Memory B cell (primary cell): ENCODE measurements around the gene SRM.
"Not testable (repeated sequence)": the region's sequence is repeated elsewhere in the genome, so short reads cannot be mapped to it uniquely, and the experiment has no call there.

Experiments
- ATAC-seq: fragments of 150-1000 bp; cut with Tn5 transposase; 2 replicates; pipeline ENCODE4 v1.10.0; 2021; ENCODE audit warnings: low read depth, mild to moderate bottlenecking, moderate library complexity
- DNase-seq, 2 donors: peaks; one replicate each; pipeline ENCODE4 v3.0.0; 2022; ENCODE audit warnings: low spot score in 2 of 2
- H3K27ac Mint-ChIP-seq: one replicate; pipeline ENCODE4 v1.8.0; 2022; ENCODE audit warnings: mild to moderate bottlenecking, moderate library complexity, mixed read lengths
- H3K27me3 Mint-ChIP-seq: one replicate; pipeline ENCODE4 v1.8.0; 2022; ENCODE audit warnings: mixed read lengths
- H3K36me3 Mint-ChIP-seq: one replicate; pipeline ENCODE4 v1.8.0; 2022; ENCODE audit warnings: mild to moderate bottlenecking, mixed read lengths
- H3K4me1 Mint-ChIP-seq: one replicate; pipeline ENCODE4 v1.8.0; 2022; ENCODE audit warnings: mixed read lengths
- H3K4me3 Mint-ChIP-seq: one replicate; pipeline ENCODE4 v1.8.0; 2022; ENCODE audit warnings: mild to moderate bottlenecking, moderate library complexity, mixed read lengths
- H3K9me3 Mint-ChIP-seq: one replicate; pipeline ENCODE4 v1.8.0; 2022; ENCODE audit warnings: mixed read lengths

SRM gene

DNA sequence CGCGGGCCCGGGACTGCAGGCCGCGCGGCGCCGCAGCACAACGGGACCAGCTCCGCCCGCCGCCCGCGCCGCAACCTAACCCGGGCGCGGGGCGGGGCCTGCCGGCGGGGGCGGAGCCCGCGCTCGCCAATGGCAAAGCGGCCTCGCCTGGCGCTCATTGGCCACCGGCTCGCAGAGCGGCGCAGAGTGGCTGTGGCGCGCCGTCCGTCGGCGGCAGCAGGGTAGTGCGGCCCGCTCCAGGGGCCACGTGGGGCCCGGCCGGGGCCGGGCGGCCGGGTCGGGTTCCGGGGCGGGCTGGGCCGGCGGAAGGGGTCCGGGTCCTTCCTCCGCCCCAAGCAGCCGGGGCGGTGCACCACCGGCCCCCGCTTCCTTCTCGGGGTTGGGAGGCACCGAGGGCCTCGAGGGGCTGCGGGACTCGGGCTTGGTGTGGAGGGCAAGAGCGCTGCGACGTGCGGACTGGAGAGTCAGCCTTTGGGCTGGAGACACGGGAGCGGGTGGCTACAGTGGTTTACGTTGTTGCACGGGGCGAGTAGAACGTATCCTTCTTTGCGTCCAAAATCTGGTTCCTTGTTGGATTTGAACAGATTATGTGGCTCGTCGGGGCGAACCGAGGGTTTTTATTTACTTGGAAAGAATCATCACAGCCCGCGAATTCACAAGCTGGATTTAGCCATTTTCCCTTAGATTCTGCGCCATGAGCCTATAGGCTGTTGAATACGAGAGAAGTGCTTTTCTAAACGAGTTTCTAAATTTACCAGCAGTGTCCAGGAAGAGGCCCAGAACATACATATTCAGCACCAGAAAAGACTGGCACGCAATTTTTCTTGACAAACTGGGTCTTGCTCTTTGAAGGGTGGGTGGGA is at the start of gene SRM:
TSS of gene SRM (minus strand) at position 51 of the 863 bp plus-strand sequence. CDS start 75 bp downstream, outside the sequence.
- H3K36me3 Mint-ChIP-seq, result peaks cover 6% of the 10 kb centered on the region
- no peaks in the 10 kb centered on the region for H3K9me3 Mint-ChIP-seq
- ATAC-seq (peak; percentile 94), DNase-seq (peak; percentile 85 to 90)
- peak within 1 kb of the TSS; percentile 89 for H3K4me3 Mint-ChIP-seq
- peaks cover 14% of the 10 kb centered on the region for H3K4me1 Mint-ChIP-seq
- peak within 1 kb of the TSS; percentile 59 for H3K27ac Mint-ChIP-seq
- H3K27me3 Mint-ChIP-seq, result no peaks in the 10 kb centered on the region

GRCh38 chr1:11109047-11109760 is 49.4 kb upstream of the SRM start:
- Mint-ChIP-seq H3K27ac (no peak overlapping the region), H3K36me3 (peaks cover 20% of the 10 kb centered on the region), H3K27me3 (no peaks in the 10 kb centered on the region), H3K4me3 (no peak overlapping the region), H3K9me3 (no peaks in the 10 kb centered on the region), H3K4me1 (no peaks in the 10 kb centered on the region)
- DNase-seq, result no peak
- ATAC-seq, result no peak

DNA sequence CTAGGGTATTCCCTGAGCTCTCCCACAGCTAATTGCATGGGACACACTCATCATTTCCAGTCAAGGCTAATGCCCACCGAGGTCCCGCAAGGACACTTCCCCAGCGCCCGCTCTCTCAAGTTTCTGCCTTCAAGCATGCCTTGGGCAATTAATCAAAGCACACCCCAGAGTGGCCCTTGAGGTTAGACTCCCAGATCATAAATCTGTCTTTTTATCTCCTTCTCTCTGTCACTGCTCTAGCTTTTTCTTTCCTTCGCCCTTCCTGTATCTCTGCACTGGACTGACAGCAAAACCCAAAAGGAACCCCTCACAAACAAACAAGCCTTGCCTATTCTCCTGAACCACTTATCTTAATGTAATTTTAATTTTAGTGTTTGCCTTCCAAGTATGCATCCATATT is 47.8 kb upstream of the SRM start:
- no peak for ATAC-seq
- H3K36me3 Mint-ChIP-seq, result peaks cover 13% of the 10 kb centered on the region

GRCh38 chr1:11105586-11105985 is 45.8 kb upstream of the SRM start:
- H3K36me3 Mint-ChIP-seq, result peaks cover 10% of the 10 kb centered on the region
- H3K27ac Mint-ChIP-seq, result no peak overlapping the region
- H3K9me3 Mint-ChIP-seq, result no peaks in the 10 kb centered on the region

More for the DNA sequence above, 47.8 kb upstream of the SRM start:
- Mint-ChIP-seq H3K4me3 (no peak overlapping the region), H3K9me3 (no peaks in the 10 kb centered on the region), H3K27ac (no peak overlapping the region), H3K4me1 (no peaks in the 10 kb centered on the region), H3K27me3 (no peaks in the 10 kb centered on the region)
- DNase-seq, result no peak

DNA sequence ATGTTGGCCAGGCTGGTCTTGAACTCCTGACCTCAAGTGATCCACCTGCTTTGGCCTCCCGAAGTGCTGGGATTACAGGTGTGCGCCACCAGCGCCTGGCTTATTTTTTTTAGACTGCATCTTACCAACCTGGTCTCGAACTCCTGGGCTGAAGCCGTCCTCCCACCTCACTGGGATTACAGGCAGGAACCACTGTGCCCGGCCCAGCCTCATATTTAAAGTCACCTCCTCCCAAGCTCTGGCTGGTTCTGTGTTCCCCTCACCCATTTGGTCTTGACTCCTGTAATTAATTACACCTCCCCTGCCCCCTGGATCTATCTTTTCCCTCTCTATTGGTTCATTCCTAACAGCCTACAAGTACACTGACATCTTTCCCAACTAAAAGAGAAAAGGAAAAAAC is 41.5 kb upstream of the SRM start:
- Mint-ChIP-seq H3K4me1 (peaks cover 4% of the 10 kb centered on the region), H3K27me3 (no peaks in the 10 kb centered on the region), H3K9me3 (no peaks in the 10 kb centered on the region), H3K27ac (no peak overlapping the region), H3K36me3 (peaks cover 4% of the 10 kb centered on the region), H3K4me3 (no peak overlapping the region)
- ATAC-seq (no peak), DNase-seq (no peak)

More at GRCh38 chr1:11105586-11105985, 45.8 kb upstream of the SRM start:
- Mint-ChIP-seq H3K4me3 (no peak overlapping the region), H3K4me1 (no peaks in the 10 kb centered on the region), H3K27me3 (no peaks in the 10 kb centered on the region)
- DNase-seq (no peak), ATAC-seq (no peak)

DNA sequence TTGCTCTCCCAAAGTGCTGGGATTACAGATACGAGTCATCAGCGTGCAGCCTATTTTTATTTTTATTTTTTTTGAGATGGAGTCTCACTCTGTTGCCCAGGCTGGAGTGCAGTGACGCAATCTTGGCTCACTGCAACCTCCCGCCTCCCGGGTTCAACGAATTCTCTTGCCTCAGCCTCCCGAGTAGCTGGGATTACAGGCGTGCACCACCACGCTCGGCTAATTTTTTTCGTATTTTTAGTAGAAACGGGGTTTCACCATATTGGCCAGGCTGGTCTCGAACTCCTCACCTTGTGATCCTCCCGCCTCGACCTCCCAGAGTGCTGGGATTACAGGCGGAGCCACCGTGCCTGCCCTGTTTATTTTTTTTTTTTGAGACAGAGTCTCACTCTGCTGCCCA is 41.0 kb upstream of the SRM start:
- not testable (repeated sequence) for H3K36me3 Mint-ChIP-seq, H3K4me1 Mint-ChIP-seq, H3K4me3 Mint-ChIP-seq, DNase-seq, ATAC-seq, H3K27me3 Mint-ChIP-seq, H3K27ac Mint-ChIP-seq, H3K9me3 Mint-ChIP-seq

DNA sequence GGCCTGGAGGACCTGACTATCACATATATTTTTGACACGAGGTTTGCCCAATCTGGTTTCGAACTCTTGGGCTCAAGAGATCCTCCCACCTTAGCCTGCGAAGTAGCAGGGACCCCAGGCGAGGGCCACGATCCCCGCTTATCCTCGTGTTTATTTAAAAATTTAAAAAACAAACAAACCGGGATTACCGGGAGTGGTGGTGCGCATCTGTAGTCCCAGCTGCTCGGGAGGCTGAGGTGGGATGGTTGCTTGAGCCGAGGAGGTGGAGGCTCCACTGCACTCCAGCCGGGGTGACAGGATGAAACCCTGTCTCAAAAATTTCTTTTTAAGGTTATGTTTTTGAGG is 40.3 kb upstream of the SRM start:
- H3K4me1 Mint-ChIP-seq, result peaks cover 4% of the 10 kb centered on the region
- DNase-seq (no peak), ATAC-seq (no peak)
- no peaks in the 10 kb centered on the region for H3K9me3 Mint-ChIP-seq
- peak overlapping the region; percentile 96 for H3K4me3 Mint-ChIP-seq
- peaks cover 4% of the 10 kb centered on the region for H3K36me3 Mint-ChIP-seq
- H3K27me3 Mint-ChIP-seq, result no peaks in the 10 kb centered on the region
- H3K27ac Mint-ChIP-seq, result peak overlapping the region; percentile 92

- Mint-ChIP-seq H3K4me1 (peaks cover 4% of the 10 kb centered on the region), H3K4me3 (peak within 1 kb of the TSS; percentile 96), H3K27ac (peak within 1 kb of the TSS; percentile 92), H3K36me3 (peaks cover 2% of the 10 kb centered on the region), H3K9me3 (no peaks in the 10 kb centered on the region), H3K27me3 (no peaks in the 10 kb centered on the region)
- peak; percentile 98 for ATAC-seq
- DNase-seq, result peak; percentile 93 to 95
Observed at GRCh38 chr1:11099310-11100148, 39.7 kb upstream of the SRM start, which contains the start of gene EXOSC10. Gene EXOSC10, minus strand, starts transcription at chr1:11099869. Its CDS starts 38 bp downstream, at chr1:11099831.

DNA sequence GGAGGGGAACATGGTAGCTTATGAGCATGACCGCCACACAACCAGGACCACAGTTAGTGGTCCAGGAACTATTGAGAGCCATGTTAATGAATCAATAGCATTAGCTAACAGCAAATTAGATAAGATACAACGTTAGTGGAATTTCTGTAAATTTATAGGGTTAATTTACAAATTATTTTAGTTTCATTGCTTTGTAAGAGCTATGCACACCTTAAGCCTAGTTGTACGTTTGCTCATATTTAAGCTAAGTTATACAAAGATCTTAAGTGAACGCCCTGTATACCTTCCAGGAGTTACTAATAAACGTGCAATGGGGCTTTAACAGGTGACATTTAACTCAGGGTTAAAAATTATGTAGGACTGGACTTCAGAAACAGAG is 39.1 kb upstream of the SRM start:
- peaks cover 2% of the 10 kb centered on the region for H3K36me3 Mint-ChIP-seq
- ATAC-seq (no peak), DNase-seq (no peak)
- H3K27ac Mint-ChIP-seq, result peak overlapping the region; percentile 92
- H3K4me3 Mint-ChIP-seq, result peak overlapping the region; percentile 96
- H3K9me3 Mint-ChIP-seq, result no peaks in the 10 kb centered on the region
- H3K27me3 Mint-ChIP-seq, result no peaks in the 10 kb centered on the region
- H3K4me1 Mint-ChIP-seq, result peaks cover 4% of the 10 kb centered on the region

- not testable (repeated sequence) for H3K9me3 Mint-ChIP-seq, ATAC-seq, H3K4me1 Mint-ChIP-seq, H3K27ac Mint-ChIP-seq, H3K27me3 Mint-ChIP-seq, H3K4me3 Mint-ChIP-seq, DNase-seq
- peaks cover 30% of the 10 kb centered on the region for H3K36me3 Mint-ChIP-seq
Observed at GRCh38 chr1:11083784-11084183, 24.0 kb upstream of the SRM start.

GRCh38 chr1:11080931-11081330 is 21.1 kb upstream of the SRM start:
- no peaks in the 10 kb centered on the region for H3K27me3 Mint-ChIP-seq
- no peak overlapping the region for H3K4me3 Mint-ChIP-seq
- peaks cover 25% of the 10 kb centered on the region for H3K36me3 Mint-ChIP-seq
- no peaks in the 10 kb centered on the region for H3K9me3 Mint-ChIP-seq
- no peak overlapping the region for H3K27ac Mint-ChIP-seq
- DNase-seq (no peak), ATAC-seq (no peak)
- no peaks in the 10 kb centered on the region for H3K4me1 Mint-ChIP-seq

DNA sequence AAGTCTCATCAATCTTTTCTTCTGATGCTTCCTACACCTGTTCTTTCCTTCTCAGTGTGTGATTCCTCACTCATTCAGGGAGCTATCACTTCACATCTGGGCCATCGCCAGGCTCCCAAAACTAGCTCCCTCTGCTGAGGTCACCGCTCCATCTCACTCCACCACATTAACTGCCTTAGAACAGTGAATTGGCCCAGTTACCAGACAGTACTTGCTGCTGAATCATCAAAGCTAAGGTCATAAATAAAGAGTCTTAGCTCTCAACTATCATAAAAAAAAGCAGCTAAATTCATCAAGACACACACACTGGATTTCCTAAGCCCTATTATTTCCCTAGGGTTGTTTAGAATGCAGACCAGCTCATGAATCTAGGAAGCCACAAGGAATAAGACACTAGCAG is 18.8 kb upstream of the SRM start:
- no peaks in the 10 kb centered on the region for H3K4me1 Mint-ChIP-seq
- no peak overlapping the region for H3K4me3 Mint-ChIP-seq
- DNase-seq (no peak), ATAC-seq (no peak)
- H3K27ac Mint-ChIP-seq, result peak overlapping the region; percentile 32
- no peaks in the 10 kb centered on the region for H3K9me3 Mint-ChIP-seq
- peaks cover 22% of the 10 kb centered on the region for H3K36me3 Mint-ChIP-seq
- no peaks in the 10 kb centered on the region for H3K27me3 Mint-ChIP-seq

DNA sequence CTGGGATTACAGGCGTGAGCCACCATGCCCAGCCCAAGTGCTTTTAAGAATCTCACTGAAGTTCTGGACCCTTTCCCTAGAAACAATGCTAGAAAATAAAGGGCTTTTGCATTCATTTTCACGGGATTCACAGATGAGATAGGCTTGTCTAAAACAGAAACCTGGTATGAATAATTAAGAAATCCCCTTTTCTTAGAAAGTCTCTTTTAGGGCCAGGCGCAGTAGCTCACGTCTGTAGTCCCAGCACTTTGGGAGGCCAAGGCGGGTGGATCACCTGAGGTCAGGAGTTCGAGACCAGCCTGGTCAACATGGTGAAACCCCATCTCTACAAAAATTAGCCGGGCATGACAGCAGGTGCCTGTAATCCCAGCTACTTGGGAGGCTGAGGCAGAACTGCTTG is 13.6 kb upstream of the SRM start:
- DNase-seq, H3K4me3 Mint-ChIP-seq, ATAC-seq, H3K4me1 Mint-ChIP-seq, H3K9me3 Mint-ChIP-seq, H3K27ac Mint-ChIP-seq, H3K27me3 Mint-ChIP-seq: not testable (repeated sequence)
- peaks cover 34% of the 10 kb centered on the region for H3K36me3 Mint-ChIP-seq
